Kidney glomerular epithelial cell (primary cell): ENCODE results near the gene TCERG1L.
"Not testable (repeated sequence)": the region's sequence is repeated elsewhere in the genome, so short reads cannot be mapped to it uniquely, and the experiment has no call there.

Experiments
- DNase-seq: peaks from one replicate; lab custom pipeline; 2025; lab: John Stamatoyannopoulos, UW

The TCERG1L gene

GRCh38 chr10:131184503-131184902 is 127.0 kb downstream of the TCERG1L start:
- no peak for DNase-seq

GRCh38 chr10:131183546-131184045 is 127.9 kb downstream of the TCERG1L start:
- no peak for DNase-seq

DNA sequence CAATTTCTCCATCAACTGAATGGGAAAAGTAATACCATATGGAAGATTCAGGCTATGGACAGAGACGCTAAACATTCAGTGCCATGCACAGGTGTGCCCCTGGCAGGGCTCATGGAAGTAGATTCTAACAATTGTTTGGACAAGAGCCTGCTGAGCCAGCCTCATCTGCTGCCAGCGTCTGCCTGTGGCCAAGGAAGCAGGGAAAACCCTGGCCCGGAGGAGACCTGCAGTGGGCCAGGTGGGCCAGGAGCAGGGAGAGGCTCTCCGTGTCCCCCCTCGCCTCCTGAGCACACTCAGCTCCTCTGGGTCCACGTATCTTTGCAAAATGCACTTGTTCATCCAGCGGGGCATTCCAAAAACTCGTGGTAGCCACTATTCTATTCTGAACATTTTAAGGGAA is 130.1 kb downstream of the TCERG1L start:
- DNase-seq: no peak

DNA sequence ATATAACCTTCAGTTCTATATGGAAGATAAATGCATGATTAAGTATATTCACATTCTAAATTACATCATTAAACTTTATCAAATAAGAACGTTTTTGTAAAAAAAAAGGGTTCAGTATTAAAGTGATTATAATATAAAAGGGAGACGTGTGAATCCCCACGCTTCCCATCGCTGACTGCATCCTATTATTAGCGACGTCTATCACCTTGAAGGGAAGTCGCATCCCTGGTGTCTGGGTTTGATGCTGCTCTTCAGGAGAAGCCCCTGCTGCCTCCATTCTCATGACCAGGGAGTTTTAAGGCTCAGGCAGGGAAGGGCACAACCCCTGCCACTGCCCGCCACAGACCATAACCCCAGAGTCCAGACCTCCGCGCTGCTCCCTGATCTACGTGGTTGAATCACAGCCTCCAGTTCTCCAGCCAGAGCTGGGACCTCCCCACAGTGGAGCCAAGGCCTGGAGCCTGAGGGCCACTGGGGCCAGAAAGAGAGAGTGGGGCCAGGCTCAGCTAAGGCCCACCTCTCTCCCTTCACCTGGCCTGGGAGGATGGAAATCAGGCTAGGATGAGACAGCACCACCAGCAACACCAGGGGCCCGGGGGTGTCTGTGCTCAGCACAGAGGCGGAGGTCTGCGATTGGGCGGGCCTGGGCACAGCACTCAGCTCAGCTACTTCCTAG is 130.6 kb downstream of the TCERG1L start:
- no peak for DNase-seq

- no peak for DNase-seq
Measured at GRCh38 chr10:131180086-131180485, 131.4 kb downstream of the TCERG1L start.

DNA sequence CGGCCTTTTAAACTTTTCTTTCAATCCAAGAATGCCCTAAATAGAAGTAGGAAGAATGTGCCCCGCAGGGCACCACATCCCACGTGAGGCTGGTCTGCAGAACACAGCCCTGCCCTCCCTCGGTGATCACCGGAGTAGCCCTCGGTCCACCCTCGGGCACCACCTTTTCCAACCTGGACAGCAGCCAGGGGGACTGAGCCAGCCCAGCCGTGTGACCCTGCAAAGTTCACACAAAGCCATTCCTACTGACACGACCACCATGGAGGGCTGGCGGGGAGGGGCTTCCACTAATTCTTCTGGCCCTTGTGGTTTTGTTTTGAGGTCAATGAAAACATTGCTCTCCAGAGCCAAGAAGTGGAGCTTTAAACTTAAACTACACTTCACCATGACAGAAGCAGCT is 132.2 kb downstream of the TCERG1L start:
- no peak for DNase-seq

DNA sequence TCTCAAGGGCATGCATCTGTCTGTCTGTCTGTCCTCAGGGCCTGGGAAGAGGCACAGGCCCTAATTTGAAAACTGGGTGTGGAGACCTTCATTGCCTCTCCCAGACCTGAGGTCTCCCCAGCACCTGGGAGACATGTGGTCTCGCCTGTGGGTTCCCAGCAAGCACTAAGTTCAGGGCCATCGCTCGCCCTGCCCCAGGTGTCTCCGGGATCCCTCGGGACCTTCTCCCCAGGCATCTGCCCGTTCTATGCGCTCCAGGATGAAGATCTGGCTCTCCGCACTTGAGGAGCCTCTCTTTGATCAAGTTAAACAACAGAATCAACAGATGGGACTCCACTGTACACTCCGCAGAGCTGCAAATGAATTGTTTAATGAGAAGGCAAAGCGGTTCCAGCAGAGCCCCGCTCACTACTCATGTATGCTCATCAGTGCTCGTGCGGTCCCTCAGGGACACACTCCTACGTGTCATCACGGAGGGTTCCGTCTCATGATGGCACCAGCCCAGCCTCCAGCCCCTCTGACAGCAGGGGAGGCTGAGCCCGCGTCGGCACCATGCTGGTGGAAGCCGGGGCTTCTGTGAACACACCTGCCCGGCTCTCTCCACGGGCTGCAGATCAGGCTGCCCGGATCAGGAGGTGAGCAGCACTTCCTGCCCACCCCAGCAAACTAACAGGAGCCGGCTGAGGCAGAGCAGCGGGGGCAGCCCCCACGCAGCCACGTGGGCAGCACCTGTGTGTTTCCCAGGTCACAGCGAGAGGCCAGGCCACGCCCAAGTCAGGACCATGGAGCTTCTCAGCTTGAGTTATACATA is 132.8 kb downstream of the TCERG1L start:
- no peak for DNase-seq

GRCh38 chr10:131177431-131178327 is 133.8 kb downstream of the TCERG1L start:
- DNase-seq: no peak

GRCh38 chr10:131176907-131177306 is 134.6 kb downstream of the TCERG1L start:
- DNase-seq: no peak

GRCh38 chr10:131176324-131176723 is 135.2 kb downstream of the TCERG1L start:
- DNase-seq: not testable (repeated sequence)

DNA sequence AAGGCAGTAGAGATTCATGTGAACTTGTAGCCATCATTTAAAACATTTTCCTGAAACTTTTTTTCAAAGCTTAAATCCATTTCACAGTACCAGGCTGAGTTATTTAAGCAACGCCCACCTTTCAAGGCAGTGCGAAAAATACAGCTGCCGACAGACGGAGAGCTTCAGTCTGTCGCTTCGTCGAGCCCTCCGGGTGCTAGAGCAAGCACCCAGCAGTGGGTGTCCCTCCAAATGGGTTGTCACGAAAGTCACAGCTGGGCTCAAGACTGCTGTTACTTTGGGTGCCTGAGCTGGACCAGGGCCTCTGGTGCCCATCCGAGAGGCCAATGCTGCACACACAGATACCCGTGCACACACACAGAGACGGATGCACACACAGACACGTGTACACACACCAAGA is 135.6 kb downstream of the TCERG1L start:
- no peak for DNase-seq

DNA sequence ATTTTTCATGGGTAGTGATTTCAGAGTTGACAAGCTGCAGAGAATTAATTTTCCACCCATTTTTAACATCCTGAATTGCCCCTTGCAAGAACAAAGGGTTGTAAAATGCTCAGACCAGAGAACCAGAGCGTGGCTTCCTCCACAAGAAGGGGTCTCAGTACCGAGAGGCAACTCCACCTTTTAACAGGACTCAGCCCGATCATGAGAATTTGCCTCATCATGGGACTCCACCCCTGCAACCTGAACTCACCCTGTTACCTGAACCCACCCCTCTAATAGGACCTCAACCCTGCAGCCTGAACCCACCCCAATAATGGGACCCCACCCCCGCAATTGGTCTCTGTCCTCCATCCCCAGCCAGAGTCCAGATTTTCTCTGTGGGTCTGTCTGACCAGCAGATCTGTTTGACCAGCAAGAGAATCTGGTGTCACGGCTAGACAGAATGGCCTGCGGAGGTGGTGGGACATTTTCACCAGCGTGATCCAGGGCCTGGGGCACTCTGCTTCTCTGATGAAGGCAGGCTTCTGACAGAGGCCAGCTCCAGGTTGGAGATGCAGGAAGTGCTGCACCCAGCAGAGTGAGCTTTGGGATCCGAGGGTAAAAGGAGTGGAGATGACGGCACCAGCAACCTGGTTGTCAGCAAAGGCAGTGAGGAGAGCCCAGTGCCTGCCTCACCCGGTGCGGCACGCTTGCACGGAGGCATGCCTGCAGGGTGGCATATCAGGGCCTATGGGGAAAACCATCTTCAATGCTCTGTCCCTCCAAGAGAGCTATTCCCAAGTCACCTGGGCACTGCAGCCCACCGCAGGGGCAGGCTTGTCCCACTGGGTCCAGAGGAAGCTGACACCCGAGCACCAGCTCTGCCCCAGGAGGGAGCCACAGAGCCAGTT is 136.6 kb downstream of the TCERG1L start:
- DNase-seq: no peak

- no peak for DNase-seq
Measured at GRCh38 chr10:131174211-131174565, 137.3 kb downstream of the TCERG1L start.

DNA sequence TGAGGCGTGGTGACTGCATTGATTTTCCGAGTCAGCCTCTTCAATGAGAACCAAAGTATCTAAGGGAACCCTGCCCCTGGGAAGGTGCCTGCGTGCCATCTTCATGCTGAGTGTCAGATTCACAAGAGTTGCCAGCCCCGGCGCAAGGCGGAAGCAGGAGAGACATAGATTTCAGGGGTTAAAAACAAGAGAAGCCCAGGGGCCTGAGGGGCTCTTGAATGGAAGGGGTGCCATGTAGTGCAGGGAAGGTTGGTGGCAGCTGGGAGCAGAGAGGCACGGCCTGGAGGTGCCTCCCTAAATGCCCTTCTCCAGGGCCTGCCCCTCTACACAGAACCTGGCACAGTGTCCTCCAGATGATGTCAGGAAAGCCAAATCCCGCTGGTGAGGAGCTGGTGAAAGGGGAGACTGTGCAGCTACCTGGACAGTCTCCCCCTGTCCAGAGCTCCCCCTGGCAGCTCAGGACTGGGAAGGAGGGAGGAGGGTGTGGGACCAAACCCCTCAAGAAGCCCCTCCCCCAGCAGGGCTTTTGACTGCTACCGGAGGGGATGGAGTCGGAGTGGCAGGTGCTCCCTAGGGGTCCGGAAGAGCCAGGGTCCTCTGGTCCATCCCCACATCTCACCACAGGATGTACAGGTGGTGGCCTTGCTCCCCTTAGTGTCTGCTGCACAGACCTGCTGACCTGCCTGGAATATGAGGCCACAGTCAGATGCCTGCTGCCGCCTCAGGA is 137.9 kb downstream of the TCERG1L start:
- DNase-seq: no peak

DNA sequence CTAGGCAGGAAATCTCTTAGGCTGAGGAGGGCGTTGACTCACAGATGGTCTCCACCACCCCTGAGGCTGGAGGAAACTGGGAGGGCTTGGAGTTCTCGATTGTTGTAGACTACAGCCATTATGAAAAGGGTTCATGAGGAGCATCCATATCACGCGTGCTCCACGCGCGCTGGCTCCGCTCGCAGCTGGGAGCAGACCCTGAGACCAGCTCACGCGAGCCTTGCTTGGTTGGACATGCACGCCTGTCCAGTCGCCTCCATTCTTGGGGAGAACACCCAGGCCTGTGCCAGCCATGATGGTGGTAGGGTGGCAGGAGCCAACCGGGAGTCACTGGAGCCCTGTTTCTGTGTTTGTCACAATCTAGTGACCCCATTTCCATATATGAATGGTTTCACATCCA is 139.1 kb downstream of the TCERG1L start:
- DNase-seq: no peak

DNA sequence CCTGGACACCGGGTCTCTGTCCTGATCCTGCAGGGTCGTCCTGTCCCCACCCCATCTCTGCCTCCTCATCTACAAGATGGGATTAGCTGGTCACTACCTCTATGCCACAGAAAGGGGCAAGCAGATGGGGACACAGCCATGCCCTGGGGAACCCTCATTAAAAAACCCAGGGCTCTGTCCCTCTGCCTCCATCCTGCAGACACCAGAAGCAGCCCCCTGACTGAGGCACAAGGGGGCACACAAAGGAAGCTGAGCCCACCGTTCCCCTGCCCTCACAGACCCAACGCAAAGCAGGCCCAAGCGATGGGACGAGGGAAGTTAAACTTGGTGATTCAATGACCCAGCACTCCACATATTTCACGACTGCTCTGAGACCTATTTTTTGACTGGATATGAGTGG is 142.4 kb downstream of the TCERG1L start:
- DNase-seq: no peak

GRCh38 chr10:131168238-131168875 is 143.2 kb downstream of the TCERG1L start:
- DNase-seq: no peak

DNA sequence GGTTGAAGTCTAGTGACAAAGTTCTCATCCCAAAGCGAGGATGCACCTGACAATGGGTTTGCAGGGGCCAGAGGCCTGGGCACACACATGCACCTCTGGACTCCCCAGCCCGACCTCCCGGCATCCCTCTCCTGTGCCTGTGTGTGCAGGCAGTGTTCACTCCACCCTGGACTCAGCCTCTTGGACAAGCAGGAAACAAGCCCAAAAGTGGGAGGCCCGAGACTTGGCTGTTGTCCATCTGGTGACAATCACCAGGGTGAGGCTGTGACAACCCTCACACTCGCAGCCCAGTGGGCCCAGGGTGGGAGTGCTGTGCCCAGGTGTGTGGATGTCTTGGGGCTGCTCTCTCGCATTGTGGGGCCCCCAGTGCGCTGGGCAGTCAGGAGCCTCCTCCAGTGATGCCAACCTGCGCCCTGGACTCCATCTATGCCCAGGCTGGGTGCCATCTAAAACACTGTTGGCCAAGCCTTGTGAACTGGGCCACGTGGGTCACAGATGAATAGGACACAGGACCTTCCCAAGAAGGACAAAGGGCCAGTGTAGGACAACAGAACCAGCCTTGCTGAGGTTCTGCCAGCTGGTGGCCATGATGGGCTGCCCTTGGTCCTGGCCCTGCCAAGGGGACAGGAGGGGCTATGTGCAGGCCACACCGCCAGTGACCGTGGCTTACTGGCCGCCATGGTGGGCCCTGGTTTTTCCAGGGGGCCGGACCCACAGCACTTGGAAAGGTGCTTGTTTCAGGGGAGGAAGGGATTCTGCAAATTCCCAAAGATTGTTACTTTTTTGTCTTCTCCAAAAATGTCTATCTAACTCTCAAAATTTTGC is 144.3 kb downstream of the TCERG1L start:
- no peak for DNase-seq

GRCh38 chr10:131166486-131166885 is 145.0 kb downstream of the TCERG1L start:
- no peak for DNase-seq
